ENCODE measurements around the gene MFSD1.

The MFSD1 gene

DNA sequence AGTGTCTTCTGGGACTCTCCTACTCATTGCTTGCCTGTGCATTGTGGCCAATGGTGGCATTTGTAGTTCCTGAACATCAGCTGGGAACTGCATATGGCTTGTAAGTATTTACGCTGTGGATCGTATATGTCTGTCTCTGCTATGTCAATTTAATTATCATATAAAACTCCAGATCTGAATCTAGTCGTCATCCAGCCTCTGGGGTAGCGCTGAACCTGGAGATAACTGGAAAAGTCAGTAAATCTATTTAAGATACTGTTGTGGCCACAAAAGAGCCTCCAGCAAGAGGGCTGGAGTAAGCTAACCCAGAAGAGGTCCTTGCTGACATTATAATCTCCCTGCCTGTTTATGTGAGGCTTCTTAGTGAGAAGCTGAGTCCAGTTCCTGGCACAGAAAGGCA lies 21.6 kb downstream of the MFSD1 start:
- H3K9me3 Mint-ChIP-seq: no peaks in the 10 kb centered on the region
- H3K36me3 Mint-ChIP-seq: peaks cover 91% of the 10 kb centered on the region
- DNase-seq (ENCODE audit: low spot score in 2 of 2): no peak
- no peaks in the 10 kb centered on the region for H3K4me1 Mint-ChIP-seq
- no peak for ATAC-seq
- H3K27ac Mint-ChIP-seq: no peak overlapping the region
- no peak overlapping the region for H3K4me3 Mint-ChIP-seq

- no peak for DNase-seq (ENCODE audit: low spot score in 2 of 2)
- H3K9me3 Mint-ChIP-seq: no peaks in the 10 kb centered on the region
- H3K4me1 Mint-ChIP-seq: no peaks in the 10 kb centered on the region
- no peak overlapping the region for H3K27ac Mint-ChIP-seq
- no peak overlapping the region for H3K4me3 Mint-ChIP-seq
- H3K36me3 Mint-ChIP-seq: peaks cover 74% of the 10 kb centered on the region
- no peak for ATAC-seq
These were observed 25.9 kb downstream of the MFSD1 start for GRCh38 chr3:158827773-158828172.

DNA sequence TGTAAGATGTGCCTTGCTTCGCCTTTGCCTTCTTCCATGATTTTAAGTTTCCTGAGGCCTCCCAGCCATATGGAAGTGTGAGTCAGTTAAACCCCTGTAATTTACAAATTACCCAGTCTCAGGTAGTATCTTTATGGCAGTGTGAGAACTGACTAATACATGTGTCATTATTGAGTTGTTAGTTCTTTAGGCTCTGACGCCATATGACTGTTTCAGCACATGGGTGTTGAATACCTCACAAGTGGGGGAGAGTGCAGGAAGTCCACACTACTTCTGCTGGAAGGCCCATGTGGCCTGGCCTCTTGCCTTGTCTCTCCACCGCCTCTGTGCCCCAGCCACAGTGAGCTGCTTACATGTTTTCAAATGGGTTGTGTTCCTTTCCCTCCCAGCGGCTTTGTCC lies 28.5 kb downstream of the MFSD1 start:
- peak; percentile 76 for ATAC-seq
- no peak overlapping the region for H3K27ac Mint-ChIP-seq
- H3K9me3 Mint-ChIP-seq: no peaks in the 10 kb centered on the region
- peaks cover 48% of the 10 kb centered on the region for H3K36me3 Mint-ChIP-seq
- H3K4me1 Mint-ChIP-seq: peaks cover 10% of the 10 kb centered on the region
- no peak overlapping the region for H3K4me3 Mint-ChIP-seq
- DNase-seq (ENCODE audit: low spot score in 2 of 2): no peak

- H3K4me1 Mint-ChIP-seq: peaks cover 14% of the 10 kb centered on the region
- no peak overlapping the region for H3K4me3 Mint-ChIP-seq
- no peak for ATAC-seq
- H3K9me3 Mint-ChIP-seq: no peaks in the 10 kb centered on the region
- H3K27ac Mint-ChIP-seq: no peak overlapping the region
- DNase-seq (ENCODE audit: low spot score in 2 of 2): no peak
- peaks cover 35% of the 10 kb centered on the region for H3K36me3 Mint-ChIP-seq
These were observed 30.0 kb downstream of the MFSD1 start for GRCh38 chr3:158831861-158832260.

DNA sequence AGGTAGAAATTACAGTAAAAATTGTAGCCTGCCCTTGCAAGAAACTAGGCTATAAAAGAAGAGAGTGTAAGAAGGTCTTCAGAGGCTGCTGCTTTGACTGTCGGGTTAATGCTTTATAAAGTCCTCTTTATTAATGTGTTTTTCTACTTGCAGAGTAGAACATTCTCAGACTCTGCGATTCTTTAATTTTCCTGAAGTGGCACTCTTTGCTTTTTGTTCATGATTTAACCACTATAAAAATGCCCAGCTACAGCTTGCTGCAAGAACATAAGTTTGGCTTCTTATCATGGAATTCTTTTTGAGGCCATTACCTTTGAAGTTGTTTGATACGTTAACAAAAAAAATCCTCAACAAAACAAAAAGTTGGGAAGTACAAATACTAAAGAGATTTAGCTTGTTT lies 33.8 kb downstream of the MFSD1 start:
- Mint-ChIP-seq H3K9me3 (no peaks in the 10 kb centered on the region), H3K27ac (no peak overlapping the region), H3K4me3 (no peak overlapping the region), H3K36me3 (peaks cover 7% of the 10 kb centered on the region), H3K4me1 (peaks cover 22% of the 10 kb centered on the region)
- ATAC-seq (no peak), DNase-seq (ENCODE audit: low spot score in 2 of 2) (no peak)

- Mint-ChIP-seq H3K4me1 (peaks cover 22% of the 10 kb centered on the region), H3K9me3 (no peaks in the 10 kb centered on the region), H3K4me3 (no peak overlapping the region), H3K36me3 (peaks cover 6% of the 10 kb centered on the region), H3K27ac (no peak overlapping the region)
- ATAC-seq (no peak), DNase-seq (ENCODE audit: low spot score in 2 of 2) (no peak)
These were observed 34.5 kb downstream of the MFSD1 start for GRCh38 chr3:158836312-158836711.

- H3K4me1 Mint-ChIP-seq: peaks cover 22% of the 10 kb centered on the region
- no peaks in the 10 kb centered on the region for H3K9me3 Mint-ChIP-seq
- no peak overlapping the region for H3K4me3 Mint-ChIP-seq
- ATAC-seq (peak; percentile 54), DNase-seq (ENCODE audit: low spot score in 2 of 2) (no peak)
- no peak overlapping the region for H3K27ac Mint-ChIP-seq
- H3K36me3 Mint-ChIP-seq: no peaks in the 10 kb centered on the region
These were observed 35.4 kb downstream of the MFSD1 start for GRCh38 chr3:158837240-158837639.

DNA sequence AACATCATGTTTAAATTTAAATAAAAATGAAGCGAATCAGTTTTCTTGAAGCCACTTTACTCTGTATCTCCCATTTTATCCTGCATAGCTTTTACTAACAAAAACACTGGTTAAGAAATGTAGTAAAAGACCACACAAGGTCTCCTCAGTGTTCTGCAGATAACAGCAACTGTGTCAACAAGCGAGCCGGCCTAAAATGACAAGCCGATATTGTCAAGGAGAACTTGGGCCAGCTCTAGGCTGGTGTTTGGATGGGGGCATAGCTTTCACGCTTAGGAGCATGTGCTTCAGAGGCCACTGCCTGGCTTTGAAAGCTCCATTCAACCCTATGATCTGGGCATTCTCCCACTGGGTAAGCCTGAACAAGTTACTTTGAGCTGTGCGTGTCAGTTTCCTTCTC lies 38.1 kb downstream of the MFSD1 start:
- Mint-ChIP-seq H3K4me3 (no peak overlapping the region), H3K4me1 (peaks cover 12% of the 10 kb centered on the region), H3K9me3 (no peaks in the 10 kb centered on the region), H3K36me3 (no peaks in the 10 kb centered on the region), H3K27ac (no peak overlapping the region)
- DNase-seq (ENCODE audit: low spot score in 2 of 2): no peak
- ATAC-seq: no peak

GRCh38 chr3:158841387-158841786 lies 39.5 kb downstream of the MFSD1 start:
- H3K27ac Mint-ChIP-seq: no peak overlapping the region
- H3K36me3 Mint-ChIP-seq: no peaks in the 10 kb centered on the region
- no peak for DNase-seq (ENCODE audit: low spot score in 2 of 2)
- peaks cover 12% of the 10 kb centered on the region for H3K4me1 Mint-ChIP-seq
- H3K9me3 Mint-ChIP-seq: no peaks in the 10 kb centered on the region
- peak; percentile 6 for ATAC-seq
- no peak overlapping the region for H3K4me3 Mint-ChIP-seq

GRCh38 chr3:158842976-158843375 lies 41.1 kb downstream of the MFSD1 start:
- Mint-ChIP-seq H3K4me1 (no peaks in the 10 kb centered on the region), H3K36me3 (no peaks in the 10 kb centered on the region), H3K4me3 (no peak overlapping the region), H3K9me3 (no peaks in the 10 kb centered on the region), H3K27ac (no peak overlapping the region)
- DNase-seq (ENCODE audit: low spot score in 2 of 2) (no peak), ATAC-seq (no peak)

- DNase-seq (ENCODE audit: low spot score in 2 of 2): no peak
- Mint-ChIP-seq H3K9me3 (no peaks in the 10 kb centered on the region), H3K4me3 (no peak overlapping the region), H3K4me1 (no peaks in the 10 kb centered on the region), H3K36me3 (no peaks in the 10 kb centered on the region), H3K27ac (no peak overlapping the region)
- ATAC-seq: no peak
These were observed 44.0 kb downstream of the MFSD1 start for GRCh38 chr3:158845765-158846350.

GRCh38 chr3:158846803-158847451 lies 45.1 kb downstream of the MFSD1 start:
- no peak overlapping the region for H3K4me3 Mint-ChIP-seq
- no peak for DNase-seq (ENCODE audit: low spot score in 2 of 2)
- H3K27ac Mint-ChIP-seq: no peak overlapping the region
- H3K9me3 Mint-ChIP-seq: no peaks in the 10 kb centered on the region
- peak; percentile 39 for ATAC-seq
- H3K4me1 Mint-ChIP-seq: no peaks in the 10 kb centered on the region
- H3K36me3 Mint-ChIP-seq: no peaks in the 10 kb centered on the region

- Mint-ChIP-seq H3K4me3 (no peak overlapping the region), H3K36me3 (no peaks in the 10 kb centered on the region), H3K27ac (no peak overlapping the region), H3K4me1 (no peaks in the 10 kb centered on the region), H3K9me3 (no peaks in the 10 kb centered on the region)
- no peak for DNase-seq (ENCODE audit: low spot score in 2 of 2)
- no peak for ATAC-seq
These were observed 45.6 kb downstream of the MFSD1 start for GRCh38 chr3:158847452-158847821.

GRCh38 chr3:158847885-158848284 lies 46.0 kb downstream of the MFSD1 start:
- DNase-seq (ENCODE audit: low spot score in 2 of 2) (no peak), ATAC-seq (no peak)
- no peaks in the 10 kb centered on the region for H3K4me1 Mint-ChIP-seq
- H3K4me3 Mint-ChIP-seq: no peak overlapping the region
- no peaks in the 10 kb centered on the region for H3K9me3 Mint-ChIP-seq
- H3K36me3 Mint-ChIP-seq: no peaks in the 10 kb centered on the region
- no peak overlapping the region for H3K27ac Mint-ChIP-seq

DNA sequence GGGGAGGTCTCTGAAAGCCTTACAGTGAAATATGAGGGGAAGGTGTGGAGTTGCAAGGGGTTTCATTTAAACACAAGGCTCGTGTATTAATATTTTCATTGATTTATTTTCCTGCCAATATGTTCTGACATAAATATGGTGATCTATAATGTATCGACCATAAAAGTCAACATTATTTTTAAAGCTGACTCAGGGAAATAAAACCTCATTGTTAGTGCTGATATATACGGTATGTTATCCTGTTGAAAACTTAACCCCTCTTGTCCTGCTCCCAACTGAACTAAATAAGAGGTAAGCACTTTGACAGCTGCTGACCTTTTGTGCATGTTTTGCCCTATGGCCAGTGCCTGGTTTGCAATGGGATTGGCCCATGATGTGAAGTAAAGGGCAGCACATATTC lies 47.9 kb downstream of the MFSD1 start:
- no peaks in the 10 kb centered on the region for H3K9me3 Mint-ChIP-seq
- H3K4me1 Mint-ChIP-seq: no peaks in the 10 kb centered on the region
- no peak overlapping the region for H3K4me3 Mint-ChIP-seq
- no peak for ATAC-seq
- DNase-seq (ENCODE audit: low spot score in 2 of 2): no peak
- H3K36me3 Mint-ChIP-seq: no peaks in the 10 kb centered on the region
- H3K27ac Mint-ChIP-seq: no peak overlapping the region

DNA sequence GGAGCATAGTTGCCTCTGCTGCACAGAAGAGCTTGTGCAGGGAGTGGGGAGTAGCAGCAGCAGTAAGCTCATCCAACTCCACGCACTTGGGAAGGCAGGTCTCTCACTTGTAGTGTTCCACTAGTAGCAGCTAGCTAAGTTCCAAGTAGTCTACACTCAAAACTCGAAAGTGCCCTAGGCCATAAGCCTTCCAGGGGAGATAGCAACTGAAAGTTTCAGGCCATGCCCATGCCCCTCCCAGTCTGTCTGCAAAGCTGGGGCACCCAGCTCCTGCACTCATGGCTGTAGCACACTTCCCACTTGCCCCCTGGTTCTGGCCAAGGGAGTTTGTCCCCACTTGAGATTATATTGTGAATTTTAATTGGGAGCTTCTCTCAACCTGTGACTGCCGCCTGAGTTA lies 57.5 kb downstream of the MFSD1 start:
- Mint-ChIP-seq H3K4me3 (no peak overlapping the region), H3K27ac (no peak overlapping the region)
- no peak for ATAC-seq

DNA sequence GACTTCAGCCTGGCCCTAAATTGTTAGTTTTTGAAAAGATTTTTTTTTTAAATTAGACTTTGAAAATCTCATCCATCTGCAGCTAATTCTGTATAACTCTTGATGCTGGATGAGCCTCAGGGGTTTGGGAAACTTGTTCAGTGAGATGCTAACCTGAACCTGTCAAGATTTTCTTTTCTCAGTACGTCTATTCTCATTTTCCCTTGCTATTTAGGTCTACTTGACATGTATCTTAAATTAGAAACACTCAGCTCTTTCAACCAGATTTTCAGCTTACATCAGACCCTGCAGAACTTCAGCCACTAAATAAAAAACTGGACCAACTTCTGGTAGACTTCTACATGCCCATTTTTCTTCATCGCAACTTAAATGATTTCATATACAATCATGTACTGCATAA lies 61.4 kb downstream of the MFSD1 start:
- Mint-ChIP-seq H3K27ac (no peak overlapping the region), H3K4me1 (no peaks in the 10 kb centered on the region), H3K36me3 (no peaks in the 10 kb centered on the region), H3K4me3 (no peak overlapping the region), H3K9me3 (no peaks in the 10 kb centered on the region)
- DNase-seq (ENCODE audit: low spot score in 2 of 2): no peak
- no peak for ATAC-seq

More for the DNA sequence above, 57.5 kb downstream of the MFSD1 start:
- Mint-ChIP-seq H3K36me3 (no peaks in the 10 kb centered on the region), H3K4me1 (no peaks in the 10 kb centered on the region), H3K9me3 (peaks cover 9% of the 10 kb centered on the region)
- DNase-seq (ENCODE audit: low spot score in 2 of 2): no peak

Data from stimulated activated effector memory CD8-positive, alpha-beta T cell treated with anti-CD3 and anti-CD28 coated beads, Interleukin-12 subunit alpha, Interleukin-12 subunit beta, amount 100 ng/mL, for 72 hours (primary cell).